ENCODE results near the gene HS3ST1. TPM values are rescaled to one million over a fixed set of nuclear protein-coding genes. Genes with fewer than 3 reads are reported as not detected.

HS3ST1 gene
- total RNA-seq, 4 donors from 2014 or later, result 0.26 to 2.2 (median 0.40) TPM; not detected in 1

DNA sequence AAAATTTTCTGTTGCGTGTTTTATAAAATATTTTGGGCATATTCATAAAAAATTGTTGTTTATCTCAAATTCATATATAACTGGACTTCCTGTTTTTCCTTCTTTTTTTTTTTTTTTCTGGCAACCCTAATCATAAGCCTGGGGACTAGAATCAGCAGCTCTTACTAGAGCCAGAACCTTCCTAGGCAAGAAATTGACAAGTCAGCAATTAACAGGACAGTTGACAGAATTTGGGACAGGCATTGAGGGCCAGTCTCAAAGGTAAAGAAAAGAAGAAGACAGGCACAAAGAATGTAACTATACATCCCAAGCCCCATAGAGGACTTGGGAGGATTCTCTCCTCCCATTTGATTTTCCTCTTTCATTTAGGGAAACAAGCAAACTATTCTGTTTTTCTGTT, 35.0 kb upstream of the HS3ST1 start:
- Histone ChIP-seq H3K9me3 (no peaks in the 10 kb centered on the region), H3K4me3 (no peak overlapping the region), H3K27me3 (no peaks in the 10 kb centered on the region), H3K27ac (no peak overlapping the region), H3K36me3 (no peaks in the 10 kb centered on the region), H3K4me1 (no peaks in the 10 kb centered on the region)
- no peak for TF ChIP-seq EP300 (IDR thresholded peaks at IDR 0.05)
- TF ChIP-seq POLR2A (IDR thresholded peaks at IDR 0.05), result no peak
- TF ChIP-seq, protein P1, sequence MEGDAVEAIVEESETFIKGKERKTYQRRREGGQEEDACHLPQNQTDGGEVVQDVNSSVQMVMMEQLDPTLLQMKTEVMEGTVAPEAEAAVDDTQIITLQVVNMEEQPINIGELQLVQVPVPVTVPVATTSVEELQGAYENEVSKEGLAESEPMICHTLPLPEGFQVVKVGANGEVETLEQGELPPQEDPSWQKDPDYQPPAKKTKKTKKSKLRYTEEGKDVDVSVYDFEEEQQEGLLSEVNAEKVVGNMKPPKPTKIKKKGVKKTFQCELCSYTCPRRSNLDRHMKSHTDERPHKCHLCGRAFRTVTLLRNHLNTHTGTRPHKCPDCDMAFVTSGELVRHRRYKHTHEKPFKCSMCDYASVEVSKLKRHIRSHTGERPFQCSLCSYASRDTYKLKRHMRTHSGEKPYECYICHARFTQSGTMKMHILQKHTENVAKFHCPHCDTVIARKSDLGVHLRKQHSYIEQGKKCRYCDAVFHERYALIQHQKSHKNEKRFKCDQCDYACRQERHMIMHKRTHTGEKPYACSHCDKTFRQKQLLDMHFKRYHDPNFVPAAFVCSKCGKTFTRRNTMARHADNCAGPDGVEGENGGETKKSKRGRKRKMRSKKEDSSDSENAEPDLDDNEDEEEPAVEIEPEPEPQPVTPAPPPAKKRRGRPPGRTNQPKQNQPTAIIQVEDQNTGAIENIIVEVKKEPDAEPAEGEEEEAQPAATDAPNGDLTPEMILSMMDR (IDR thresholded peaks at IDR 0.05), result no peak
- no peak for TF ChIP-seq POLR2AphosphoS5 (IDR thresholded peaks at IDR 0.05)
- WGBS, result 88% methylated on average over 1 of the region's 1 CpG
- no peak for DNase-seq (ENCODE audit: low spot score in 2 of 2)

DNA sequence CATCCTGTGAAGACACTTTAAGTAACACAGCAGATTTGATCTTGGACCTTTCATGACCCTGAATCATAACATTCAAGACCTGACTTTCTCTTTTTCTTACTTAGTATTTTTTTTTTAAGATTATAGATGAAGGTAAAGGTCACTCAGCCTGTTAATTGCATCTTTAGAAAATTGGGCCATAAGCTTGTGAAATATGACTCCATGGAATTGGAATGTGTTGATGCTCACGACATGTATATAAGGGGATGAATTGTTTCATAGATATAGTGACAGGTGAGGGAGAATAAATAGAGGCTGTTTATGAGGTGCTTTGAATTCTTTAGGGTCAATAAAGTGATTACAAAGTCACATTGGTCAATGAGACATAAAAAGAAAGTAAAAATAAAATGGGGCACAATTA, 27.7 kb upstream of the HS3ST1 start:
- Histone ChIP-seq H3K27ac (no peak overlapping the region), H3K9me3 (no peaks in the 10 kb centered on the region), H3K4me3 (no peak overlapping the region), H3K4me1 (no peaks in the 10 kb centered on the region), H3K27me3 (no peaks in the 10 kb centered on the region), H3K36me3 (no peaks in the 10 kb centered on the region)
- DNase-seq (ENCODE audit: low spot score in 2 of 2), result no peak
- TF ChIP-seq, protein P1 (IDR thresholded peaks at IDR 0.05), result no peak
- no peak for TF ChIP-seq POLR2AphosphoS5 (IDR thresholded peaks at IDR 0.05)
- no peak for TF ChIP-seq POLR2A (IDR thresholded peaks at IDR 0.05)
- TF ChIP-seq EP300 (IDR thresholded peaks at IDR 0.05), result no peak
- 43% methylated on average over 1 of the region's 1 CpG for WGBS

DNA sequence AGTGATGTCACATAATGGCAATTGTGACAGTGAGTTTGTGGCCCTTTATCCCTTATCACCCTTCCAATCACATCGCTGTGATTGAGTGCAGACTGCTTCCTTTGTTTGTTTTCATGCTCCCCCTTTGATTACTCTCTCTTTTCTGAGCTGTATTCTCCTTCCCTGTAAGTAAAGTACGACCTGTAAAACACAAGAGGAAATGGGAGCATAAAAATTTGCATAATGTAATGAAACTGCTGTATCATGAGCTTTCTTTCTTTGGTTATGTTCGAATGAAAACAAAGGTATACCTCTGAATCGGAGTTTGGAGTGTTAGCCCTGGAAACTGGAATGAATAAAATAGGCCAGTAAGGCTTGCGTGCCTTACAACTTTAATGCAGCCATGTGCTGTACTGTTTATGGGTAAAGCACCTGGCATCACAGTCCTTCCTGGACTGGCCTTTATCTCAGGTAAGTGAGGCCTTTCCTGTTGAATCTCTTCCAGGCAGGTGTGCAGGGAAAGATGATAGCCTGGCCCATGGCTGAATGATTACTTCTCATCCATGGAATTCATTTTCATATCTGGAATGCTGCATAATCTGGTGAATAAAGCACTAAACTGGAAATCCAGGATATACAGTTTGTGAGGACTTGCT, 26.6 kb upstream of the HS3ST1 start:
- no peak for TF ChIP-seq POLR2A (IDR thresholded peaks at IDR 0.05)
- no peak for TF ChIP-seq POLR2AphosphoS5 (IDR thresholded peaks at IDR 0.05)
- TF ChIP-seq, protein P1 (IDR thresholded peaks at IDR 0.05), result no peak
- no peak for TF ChIP-seq EP300 (IDR thresholded peaks at IDR 0.05)
- Histone ChIP-seq H3K9me3 (no peaks in the 10 kb centered on the region), H3K27me3 (no peaks in the 10 kb centered on the region), H3K27ac (no peak overlapping the region), H3K4me3 (no peak overlapping the region), H3K36me3 (no peaks in the 10 kb centered on the region), H3K4me1 (no peaks in the 10 kb centered on the region)
- DNase-seq (ENCODE audit: low spot score in 2 of 2), result no peak
- 66% methylated on average over 5 of the region's 5 CpGs for WGBS

DNA sequence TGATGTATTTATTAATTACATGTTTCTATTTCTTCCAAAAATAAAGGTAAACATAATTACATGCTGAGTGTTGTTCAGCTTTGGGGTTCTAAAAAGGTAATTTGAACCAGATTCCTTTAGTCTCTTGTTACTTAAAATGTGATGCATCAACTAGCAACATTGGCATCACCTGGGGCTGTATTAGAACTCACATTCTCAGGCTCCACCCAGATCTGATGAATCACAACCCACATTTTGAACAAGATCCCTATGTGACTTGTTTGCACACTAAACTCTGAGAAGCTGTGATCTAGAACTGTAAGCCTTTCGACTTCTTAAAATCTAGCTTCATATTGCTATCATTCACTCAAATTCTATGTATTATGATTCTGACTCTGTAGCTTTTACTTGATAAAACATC, 23.0 kb upstream of the HS3ST1 start:
- 88% methylated on average over 1 of the region's 1 CpG for WGBS
- Histone ChIP-seq H3K9me3 (no peaks in the 10 kb centered on the region), H3K27ac (no peak overlapping the region), H3K27me3 (no peaks in the 10 kb centered on the region), H3K4me1 (no peaks in the 10 kb centered on the region), H3K4me3 (no peak overlapping the region), H3K36me3 (no peaks in the 10 kb centered on the region)
- no peak for DNase-seq (ENCODE audit: low spot score in 2 of 2)
- no peak for TF ChIP-seq EP300 (IDR thresholded peaks at IDR 0.05)
- no peak for TF ChIP-seq POLR2A (IDR thresholded peaks at IDR 0.05)
- TF ChIP-seq, protein P1 (IDR thresholded peaks at IDR 0.05), result no peak
- TF ChIP-seq POLR2AphosphoS5 (IDR thresholded peaks at IDR 0.05), result no peak

DNA sequence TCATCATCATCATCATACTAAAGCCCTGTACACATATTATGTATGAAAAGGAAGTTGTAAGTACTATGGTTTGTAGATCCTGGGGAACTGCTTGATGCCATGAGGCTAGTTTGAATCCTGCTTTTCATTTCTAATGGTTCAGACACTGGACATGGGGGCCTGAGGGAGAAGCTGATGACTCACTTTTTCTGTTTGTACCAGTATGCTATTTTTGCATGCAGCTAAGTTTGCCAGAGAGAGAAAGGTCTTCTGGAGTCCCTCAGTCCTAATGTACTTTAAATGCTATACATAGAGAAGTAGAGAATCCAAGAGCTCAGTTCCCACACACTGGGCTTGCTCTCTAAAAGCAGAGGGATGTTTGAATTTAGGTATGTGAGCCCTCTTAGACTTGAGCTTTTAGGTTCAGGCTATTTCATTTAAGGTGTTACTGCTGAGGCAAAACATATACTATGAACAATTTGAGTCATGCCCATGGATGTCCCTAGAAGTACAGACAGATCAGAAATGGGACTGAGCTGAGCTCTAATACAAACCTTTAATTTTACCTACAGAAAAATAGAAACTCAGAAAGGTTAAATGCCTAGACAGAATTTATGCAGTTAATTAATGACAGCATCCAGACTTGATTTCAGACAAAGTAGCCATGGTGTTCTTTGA, 17.6 kb upstream of the HS3ST1 start:
- Histone ChIP-seq H3K27me3 (no peaks in the 10 kb centered on the region), H3K4me3 (no peak overlapping the region), H3K9me3 (no peaks in the 10 kb centered on the region), H3K4me1 (peaks cover 2% of the 10 kb centered on the region), H3K36me3 (no peaks in the 10 kb centered on the region), H3K27ac (no peak overlapping the region)
- TF ChIP-seq POLR2A (IDR thresholded peaks at IDR 0.05) (no peak), POLR2AphosphoS5 (IDR thresholded peaks at IDR 0.05) (no peak), EP300 (IDR thresholded peaks at IDR 0.05) (no peak)
- TF ChIP-seq, protein P1 (IDR thresholded peaks at IDR 0.05), result no peak
- no peak for DNase-seq (ENCODE audit: low spot score in 2 of 2)

Measured in suprapubic skin (tissue), 4 donors.